A172 (cell line): ENCODE results near the gene DEFB115. TPM values are rescaled to one million over a fixed set of nuclear protein-coding genes. Genes with fewer than 3 reads are reported as not detected.
A peak's percentile ranks its signal among the peaks of the same experiment; 100 is the strongest.
"Not testable (repeated sequence)": the region's sequence is repeated elsewhere in the genome, so short reads cannot be mapped to it uniquely, and the experiment has no call there.

Experiments
- DNase-seq: peaks from one replicate; pipeline ENCODE4 v3.0.0-alpha.2; 2015; ENCODE audit warnings: low spot score
- total RNA-seq: library from RNA; depleted of rRNA; stranded (reverse); fragments of >200 nt; shearing (Covaris generic); gene quantifications from 2 replicates; pipeline ENCODE4 v1.2.3, GENCODE V29; 2014; rRNA removed

DEFB115 gene, protein sequence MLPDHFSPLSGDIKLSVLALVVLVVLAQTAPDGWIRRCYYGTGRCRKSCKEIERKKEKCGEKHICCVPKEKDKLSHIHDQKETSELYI
- not detected in 2 replicates for total RNA-seq

- no peak for DNase-seq
Measured at GRCh38 chr20:31257364-31257763, at the start of gene DEFB115. Gene DEFB115, plus strand, starts transcription at chr20:31257664. Its CDS starts 0 bp downstream, at chr20:31257664.

DNA sequence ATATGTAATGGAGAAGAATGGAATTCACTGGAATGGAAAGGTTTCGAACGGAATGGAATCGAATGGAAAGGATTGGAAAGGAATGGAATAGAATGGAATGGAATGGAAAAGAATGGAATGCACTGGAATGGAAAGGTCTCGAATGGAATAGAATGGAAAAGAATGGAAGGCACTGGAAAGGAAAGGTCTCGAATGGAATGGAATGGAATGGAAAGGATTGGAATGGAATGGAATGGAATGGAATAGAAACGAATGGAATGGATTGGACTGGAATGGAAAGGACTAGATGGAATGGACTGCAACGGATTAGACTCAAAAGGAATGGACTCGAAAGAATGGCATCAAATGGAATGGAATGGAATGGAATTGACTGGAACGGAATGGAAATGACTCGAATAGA lies 20.5 kb upstream of the DEFB115 start:
- DNase-seq, result no peak

GRCh38 chr20:31237763-31238162 lies 19.7 kb upstream of the DEFB115 start:
- DNase-seq, result no peak

GRCh38 chr20:31239139-31239538 lies 18.3 kb upstream of the DEFB115 start:
- no peak for DNase-seq

DNA sequence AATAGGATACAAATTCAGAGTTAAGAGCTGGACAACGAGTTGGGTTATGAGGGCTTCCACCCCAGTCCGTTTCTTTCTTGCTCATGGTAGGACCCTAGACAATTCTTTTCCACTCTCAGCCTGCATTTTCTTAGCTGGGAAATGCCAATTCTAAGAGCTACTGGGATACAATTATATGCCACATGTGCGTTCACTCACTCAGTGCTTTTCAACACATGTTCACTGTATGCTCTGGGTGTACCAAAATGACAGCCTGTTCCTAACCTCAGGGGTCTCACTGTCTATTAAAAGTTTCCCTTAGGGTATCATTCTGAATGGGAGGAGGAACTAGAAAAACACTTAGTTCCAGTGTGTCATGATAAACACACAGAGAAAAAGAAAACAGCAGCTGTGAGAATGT lies 505 bp upstream of the DEFB115 start:
- no peak for DNase-seq

- DNase-seq, result peak; percentile 55
Measured at GRCh38 chr20:31260326-31260932, 3.0 kb downstream of the DEFB115 start.

DNA sequence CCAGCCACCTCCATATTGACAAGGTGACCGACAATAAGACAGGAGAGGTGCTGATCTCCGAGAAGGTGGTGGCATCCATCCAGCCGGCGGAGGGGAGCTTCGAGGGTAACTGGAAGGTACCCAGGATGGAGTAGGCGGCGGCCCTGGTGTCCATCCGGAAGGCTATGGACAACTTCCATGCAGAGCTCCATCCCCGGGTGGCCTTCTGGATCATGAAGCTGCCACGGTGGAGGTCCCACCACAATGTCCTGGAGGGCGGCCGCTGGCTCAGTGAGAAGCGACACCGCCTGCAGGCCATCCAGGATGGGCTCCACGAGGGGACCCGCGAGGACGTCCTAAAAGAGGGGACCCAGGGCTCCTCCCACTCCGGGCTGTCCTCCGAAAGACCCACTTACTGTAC lies 17.0 kb downstream of the DEFB115 start:
- no peak for DNase-seq

DNA sequence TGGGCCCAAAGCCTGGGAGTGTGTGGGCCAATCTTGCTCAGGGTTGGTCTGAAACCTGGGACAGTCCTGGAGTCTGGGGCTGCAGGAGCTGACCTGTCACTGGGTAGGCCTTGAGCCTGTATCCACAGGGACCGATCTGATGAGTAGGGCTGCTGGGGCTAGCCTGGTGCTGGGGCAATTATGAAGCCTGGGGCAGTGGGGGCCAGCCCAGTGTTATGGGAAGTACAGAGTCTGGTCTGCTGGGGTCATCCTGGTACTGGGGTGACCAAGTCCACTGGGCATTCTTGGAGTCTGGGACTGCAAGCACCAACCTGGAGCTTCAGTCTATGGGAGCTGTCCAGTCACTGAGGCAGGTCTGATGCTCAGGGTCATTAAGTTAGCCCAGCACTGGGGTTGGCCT lies 20.7 kb downstream of the DEFB115 start:
- DNase-seq, result no peak

- DNase-seq, result not testable (repeated sequence)
Measured at GRCh38 chr20:31284964-31285363, 27.5 kb downstream of the DEFB115 start.

- DNase-seq, result no peak
Measured at GRCh38 chr20:31308535-31309162, 51.2 kb downstream of the DEFB115 start, which contains the start of gene DEFB116. Gene DEFB116, minus strand, starts transcription at chr20:31308585. Its CDS starts 0 bp downstream, at chr20:31308585.

Other genes with a start within 250 kb of the DEFB115 start
- gene DEFB116, start 50.9 kb downstream of the DEFB115 start, total RNA-seq, result not detected in 2 replicates
- not detected in 2 replicates for gene DEFB118, start 110.9 kb downstream of the DEFB115 start, total RNA-seq
- gene DEFB119, start 132.9 kb downstream of the DEFB115 start, total RNA-seq, result not detected in 2 replicates
- gene DEFB121, start 148.6 kb downstream of the DEFB115 start, total RNA-seq, result not detected in 2 replicates
- not detected in 2 replicates for gene DEFB123, start 183.0 kb downstream of the DEFB115 start, total RNA-seq
- gene DEFB124, start 217.5 kb downstream of the DEFB115 start, total RNA-seq, result not detected in 2 replicates
- gene REM1, start 217.6 kb downstream of the DEFB115 start, total RNA-seq, result not detected in 2 replicates